Omental fat pad (tissue), 4 donors: ENCODE data around the gene KLC3. TPM values are rescaled to one million over a fixed set of nuclear protein-coding genes. Genes with fewer than 3 reads are reported as not detected.
A peak's percentile ranks its signal among the peaks of the same experiment; 100 is the strongest.

Source experiments
- ATAC-seq: fragments of 150-250 bp; one replicate; pipeline ENCODE4 v1.9.1; 2016; ENCODE audit warnings: mild to moderate bottlenecking, moderate library complexity; ENCODE audit not compliant: low FRiP score
- DNase-seq: peaks from one replicate; pipeline ENCODE4 v3.0.0-alpha.2; 2019; ENCODE audit warnings: low spot score
- CTCF ChIP-seq, 3 donors: fragments of 450-650 bp; IDR thresholded peaks; one replicate each; pipeline ENCODE4 v1.5.1; 2016 to 2017; ENCODE audit warnings: antibody characterized with exemption in 3 of 3, mild to moderate bottlenecking in 3 of 3, moderate library complexity in 2 of 3
- total RNA-seq, 4 donors: library from RNA; depleted of rRNA; stranded (reverse); fragments of >200 nt; gene quantifications; one replicate each; pipeline ENCODE4 v1.1.0, GENCODE V29; 2016

Gene KLC3
- total RNA-seq, 4 donors from 2014 or later: 0.36 to 2.0 TPM; not detected in 2

- ATAC-seq: peak; percentile 52
- no peak for DNase-seq
- no peak for TF ChIP-seq CTCF (IDR thresholded peaks at IDR 0.05)
These were observed 45.1 kb downstream of the KLC3 start for GRCh38 chr19:45385392-45386221.

DNA sequence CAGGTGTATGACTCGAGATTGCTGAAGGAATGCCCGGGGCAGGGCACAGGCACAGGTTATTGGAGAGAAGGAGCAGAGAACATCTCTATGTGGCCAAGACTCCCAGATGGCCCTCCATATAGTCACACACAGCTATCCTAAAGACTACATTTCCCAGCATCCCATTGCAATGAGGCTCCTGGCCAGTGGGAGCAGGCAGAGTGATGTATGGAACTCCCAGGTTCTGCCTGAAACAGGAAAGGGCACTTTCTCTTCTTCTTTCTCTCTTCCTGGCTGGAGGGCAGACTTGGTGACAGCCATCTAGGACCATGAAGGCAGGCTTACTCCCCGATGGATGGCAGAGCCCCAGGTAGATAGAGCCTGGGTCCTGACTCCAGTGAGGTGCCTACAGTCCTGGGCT is 50.8 kb downstream of the KLC3 start:
- ATAC-seq (no peak), DNase-seq (no peak)
- no peak for TF ChIP-seq CTCF (IDR thresholded peaks at IDR 0.05)

GRCh38 chr19:45391871-45392665 is 51.5 kb downstream of the KLC3 start:
- DNase-seq (no peak), ATAC-seq (no peak)
- TF ChIP-seq CTCF (IDR thresholded peaks at IDR 0.05): no peak

- TF ChIP-seq CTCF (IDR thresholded peaks at IDR 0.05): no peak
- ATAC-seq: no peak
- no peak for DNase-seq
These were observed 55.5 kb downstream of the KLC3 start for GRCh38 chr19:45395821-45396617.

DNA sequence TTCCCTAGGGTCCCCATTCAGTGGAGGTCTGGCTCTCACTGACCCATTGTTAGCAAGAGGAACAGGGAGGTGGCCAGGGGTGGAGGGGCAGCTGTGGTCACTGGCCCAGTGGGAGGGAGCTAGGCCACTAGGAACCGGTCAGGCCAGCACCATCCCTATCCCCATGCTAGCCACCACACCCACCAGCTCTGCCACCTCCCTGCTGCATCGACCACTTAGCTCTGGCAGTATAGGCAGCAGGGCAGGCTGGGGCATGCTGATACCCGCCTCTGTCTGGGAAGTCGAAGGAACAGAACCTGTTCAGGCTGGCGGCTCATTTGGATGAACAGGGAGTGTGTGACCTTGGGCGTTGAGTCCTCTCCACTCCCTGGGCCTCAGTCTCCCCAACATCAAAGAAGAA is 59.6 kb downstream of the KLC3 start:
- ATAC-seq: no peak
- DNase-seq: no peak
- no peak for TF ChIP-seq CTCF (IDR thresholded peaks at IDR 0.05)

Other genes starting within 250 kb of the KLC3 start
- 10 to 100 TPM; 13.6 to 23.7 (median 19.4) TPM for gene PPP1R37, start 247.6 kb upstream of the KLC3 start, total RNA-seq
- gene NKPD1, start 179.8 kb upstream of the KLC3 start, total RNA-seq: under 1 TPM in 2 of 4 donors, not detected in 2; 0.19 to 0.72 TPM
- 10 to 100 TPM; 20.8 to 30.4 (median 23.8) TPM for gene TRAPPC6A, start 162.5 kb upstream of the KLC3 start, total RNA-seq
- 10 to 100 TPM in 1 of 4 donors, 1 to 10 TPM in 3; 6.4 to 13.1 (median 8.2) TPM for gene BLOC1S3, start 162.0 kb upstream of the KLC3 start, total RNA-seq
- 1 to 10 TPM; 1.4 to 4.1 (median 2.7) TPM for gene EXOC3L2, start 95.3 kb upstream of the KLC3 start, total RNA-seq
- gene MARK4, start 89.5 kb upstream of the KLC3 start, total RNA-seq: 10 to 100 TPM; 10.6 to 14.8 (median 12.0) TPM
- not detected for gene CKM, start 17.9 kb upstream of the KLC3 start, total RNA-seq
- 10 to 100 TPM in 1 of 4 donors, 1 to 10 TPM in 3; 7.1 to 11.2 (median 8.4) TPM for gene ERCC2, start 29.8 kb downstream of the KLC3 start, total RNA-seq
- 10 to 100 TPM; 13.7 to 20.0 (median 15.6) TPM for gene PPP1R13L, start 64.3 kb downstream of the KLC3 start, total RNA-seq
- gene POLR1G, start 65.9 kb downstream of the KLC3 start, total RNA-seq: 10 to 100 TPM in 1 of 4 donors, 1 to 10 TPM in 3; 5.2 to 29.8 (median 6.3) TPM
- gene ERCC1, start 83.2 kb downstream of the KLC3 start, total RNA-seq: 10 to 100 TPM; 63.7 to 93.8 (median 76.5) TPM
- 100 to 1,000 TPM; 306 to 713 (median 395) TPM for gene FOSB, start 127.2 kb downstream of the KLC3 start, total RNA-seq
- 1 to 10 TPM; 3.8 to 9.4 (median 7.0) TPM for gene RTN2, start 156.3 kb downstream of the KLC3 start, total RNA-seq
- 1 to 10 TPM; 1.9 to 3.8 (median 2.9) TPM for gene PPM1N, start 157.7 kb downstream of the KLC3 start, total RNA-seq
- 100 to 1,000 TPM in 1 of 4 donors, 10 to 100 TPM in 3; 47.0 to 132 (median 68.7) TPM for gene VASP, start 166.7 kb downstream of the KLC3 start, total RNA-seq
- 10 to 100 TPM in 2 of 4 donors, 1 to 10 TPM in 2; 6.3 to 15.5 (median 11.1) TPM for gene OPA3, start 244.1 kb downstream of the KLC3 start, total RNA-seq